Renal pelvis (tissue), 4 donors: ENCODE results near the gene RNASE1. TPM values are rescaled to one million over a fixed set of nuclear protein-coding genes. Genes with fewer than 3 reads are reported as not detected.
"Not testable (repeated sequence)": the region's sequence is repeated elsewhere in the genome, so short reads cannot be mapped to it uniquely, and the experiment has no call there.

Source experiments
- DNase-seq: peaks from one replicate; pipeline ENCODE4 v3.0.0-alpha.2; 2013
- polyA plus RNA-seq, 3 donors: library from polyadenylated mRNA; unstranded; fragments of 120-200 nt; gene quantifications; one replicate each; pipeline ENCODE4 v1.2.1, GENCODE V29; 2013; ENCODE audit not compliant: insufficient read length in 3 of 3

Gene RNASE1
- polyA plus RNA-seq, 3 donors, result 127 to 202 (median 145) TPM

DNA sequence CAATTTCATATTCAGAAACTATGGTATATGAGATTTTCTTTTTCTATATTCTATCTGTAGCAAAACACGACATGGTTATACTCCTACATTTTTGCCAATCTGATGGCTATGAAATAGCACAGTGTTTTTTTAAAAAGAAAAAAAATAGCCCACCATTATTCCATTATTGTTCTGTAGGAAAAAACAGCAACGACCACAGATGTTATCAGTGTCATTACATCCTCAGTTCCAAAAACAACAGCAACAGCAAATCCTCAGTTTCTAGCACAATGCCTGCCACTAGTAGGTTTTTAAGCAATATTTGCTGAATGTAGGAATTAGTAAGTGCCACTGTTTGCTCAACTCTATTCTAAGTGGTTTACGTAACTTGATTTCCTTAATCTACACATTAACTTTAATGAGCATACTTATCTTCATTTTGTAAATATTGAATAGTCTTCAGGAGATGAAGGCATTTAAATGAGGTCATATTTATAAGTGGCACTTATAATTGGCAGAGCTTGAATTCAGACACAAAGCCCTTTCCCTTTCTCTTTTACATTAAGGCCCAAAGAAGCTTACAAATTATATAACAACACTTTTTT is 13.3 kb downstream of the RNASE1 start:
- no peak for DNase-seq

- no peak for DNase-seq
Measured at GRCh38 chr14:20787025-20787424, 15.6 kb downstream of the RNASE1 start.

- peak; percentile 29 for DNase-seq
Measured at GRCh38 chr14:20782280-20782890, 20.3 kb downstream of the RNASE1 start.

DNA sequence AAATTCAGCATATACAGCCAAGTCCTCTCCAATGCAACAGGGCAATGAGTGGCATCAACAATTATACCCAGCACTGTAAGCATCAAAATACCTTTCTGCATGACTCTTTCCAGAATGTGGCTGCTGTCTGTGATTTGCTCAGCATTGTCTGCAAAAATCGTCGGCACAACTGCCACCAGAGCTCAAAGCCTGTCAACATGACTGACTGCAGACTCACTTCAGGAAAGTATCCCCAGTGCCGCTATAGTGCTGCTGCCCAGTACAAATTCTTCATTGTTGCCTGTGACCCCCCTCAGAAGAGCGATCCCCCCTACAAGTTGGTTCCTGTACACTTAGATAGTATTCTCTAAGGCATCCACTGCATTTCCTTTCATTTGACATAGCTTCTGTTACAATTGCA is 20.8 kb downstream of the RNASE1 start:
- no peak for DNase-seq

GRCh38 chr14:20775901-20776300 is 26.7 kb downstream of the RNASE1 start:
- no peak for DNase-seq

DNA sequence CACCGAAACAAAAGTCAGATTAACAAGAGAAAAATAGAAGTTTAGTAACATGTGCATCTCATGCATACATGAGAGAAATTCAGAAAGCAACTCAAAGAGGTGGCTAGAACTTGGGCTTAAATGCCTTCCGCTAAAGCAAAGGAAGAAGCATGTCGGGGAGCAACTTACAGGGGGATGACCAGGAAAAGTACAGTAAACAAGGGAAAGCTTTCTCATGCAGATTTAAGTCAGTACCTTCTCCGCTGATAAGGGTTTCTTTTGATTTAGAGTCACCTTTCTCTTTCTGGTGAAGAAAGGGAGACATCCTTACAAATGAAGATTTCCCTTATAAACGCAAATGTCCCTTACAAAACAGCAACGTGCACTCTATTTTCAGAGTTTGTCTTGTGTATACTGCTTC is 27.6 kb downstream of the RNASE1 start:
- DNase-seq, result no peak

DNA sequence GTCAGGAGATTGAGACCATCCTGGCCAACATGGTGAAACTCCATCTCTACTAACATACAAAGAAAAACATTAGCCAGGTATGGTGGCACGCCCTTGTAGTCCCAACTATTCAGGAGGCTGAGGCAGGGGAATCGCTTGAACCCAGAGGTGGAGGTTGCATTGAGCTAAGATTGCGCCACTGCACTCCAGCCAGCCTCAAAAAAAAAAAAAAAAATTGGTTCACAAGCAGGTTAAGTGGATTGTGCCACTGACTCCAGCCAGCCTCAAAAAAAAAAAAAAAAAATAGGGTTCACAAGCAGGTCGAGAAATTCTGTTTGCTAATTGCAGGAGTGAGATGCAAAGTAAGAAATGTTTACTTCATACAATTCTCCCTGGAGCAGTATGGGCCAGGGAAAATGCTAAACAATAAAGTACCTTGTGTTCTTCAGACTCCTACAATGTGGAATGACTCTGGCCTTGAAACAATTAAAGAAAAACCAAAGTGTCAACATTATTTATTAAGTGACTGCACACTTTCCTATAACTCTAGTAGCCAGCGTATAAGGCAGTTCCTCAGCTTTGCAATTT is 28.3 kb downstream of the RNASE1 start:
- DNase-seq, result no peak

GRCh38 chr14:20772650-20773049 is 30.0 kb downstream of the RNASE1 start:
- DNase-seq, result no peak

DNA sequence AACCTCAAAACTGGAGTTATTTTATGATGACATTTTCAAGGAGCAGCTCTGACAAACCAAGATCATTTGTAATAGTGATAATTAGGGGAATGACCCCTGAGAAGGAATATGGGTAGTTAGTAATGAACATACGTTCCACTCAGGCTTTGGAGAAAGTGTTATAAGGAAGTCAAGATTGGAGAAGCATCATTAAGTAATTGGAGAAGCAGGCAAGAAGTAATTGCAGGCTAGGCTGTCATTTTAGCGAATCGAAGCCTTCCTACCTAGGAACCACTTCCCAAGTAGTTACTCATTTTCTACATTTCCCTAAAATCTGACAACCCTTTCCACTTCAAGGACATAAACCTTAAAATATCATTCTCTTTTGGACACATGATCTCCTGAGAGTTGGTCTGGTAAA is 33.2 kb downstream of the RNASE1 start:
- DNase-seq, result no peak

DNA sequence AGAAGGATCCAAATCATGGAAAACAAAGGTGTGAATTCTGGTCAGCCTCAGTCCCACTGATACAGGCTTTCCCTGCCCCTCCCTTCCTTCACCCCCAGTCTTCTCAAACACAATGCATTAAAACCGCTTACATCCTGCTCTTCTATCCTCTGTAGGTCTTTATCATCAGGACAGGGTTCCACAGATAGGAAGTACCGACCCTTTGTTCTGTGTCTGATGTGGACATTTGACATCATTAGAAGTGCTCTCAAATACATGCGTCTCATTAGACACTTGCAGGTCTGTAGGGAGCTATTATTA is 34.1 kb downstream of the RNASE1 start:
- DNase-seq, result no peak

- no peak for DNase-seq
Measured at GRCh38 chr14:20760950-20761349, 41.7 kb downstream of the RNASE1 start.

DNA sequence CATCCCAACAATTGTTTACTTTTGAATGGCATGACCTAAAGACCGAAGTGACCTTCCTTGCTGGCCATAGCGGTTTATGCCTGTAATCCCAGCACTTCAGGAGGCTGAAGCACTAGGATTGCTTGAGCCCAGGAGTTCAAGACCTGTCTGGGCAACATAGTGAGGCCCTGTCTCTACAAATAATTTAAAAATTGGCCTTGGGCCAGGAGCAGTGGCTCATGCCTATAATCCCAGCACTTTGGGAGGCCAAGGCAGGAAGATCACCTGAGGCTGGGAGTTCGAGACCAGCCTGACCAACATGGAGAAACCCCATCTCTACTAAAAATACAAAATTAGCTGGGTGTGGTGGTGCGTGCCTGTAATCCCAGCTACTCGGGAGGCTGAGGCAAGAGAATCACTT is 43.2 kb downstream of the RNASE1 start:
- DNase-seq, result not testable (repeated sequence)

DNA sequence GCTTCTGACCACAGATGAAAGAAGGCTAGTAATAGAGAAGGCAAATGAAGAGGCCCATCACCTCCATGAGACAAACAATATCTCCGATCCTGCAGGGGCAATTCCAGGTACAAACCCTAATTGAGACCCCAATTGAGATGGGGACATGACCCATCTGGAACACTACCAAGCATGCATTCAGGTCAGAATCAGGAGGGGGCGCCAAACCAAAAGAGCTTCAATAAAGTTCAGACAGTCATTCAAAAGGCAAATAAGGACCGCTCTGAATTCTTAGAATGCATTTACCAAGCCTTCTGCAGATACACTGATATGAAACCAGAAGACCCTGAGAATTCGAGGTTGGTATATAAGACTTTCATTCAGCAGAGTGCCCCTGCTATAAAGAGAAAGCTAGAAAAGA is 44.7 kb downstream of the RNASE1 start:
- no peak for DNase-seq

DNA sequence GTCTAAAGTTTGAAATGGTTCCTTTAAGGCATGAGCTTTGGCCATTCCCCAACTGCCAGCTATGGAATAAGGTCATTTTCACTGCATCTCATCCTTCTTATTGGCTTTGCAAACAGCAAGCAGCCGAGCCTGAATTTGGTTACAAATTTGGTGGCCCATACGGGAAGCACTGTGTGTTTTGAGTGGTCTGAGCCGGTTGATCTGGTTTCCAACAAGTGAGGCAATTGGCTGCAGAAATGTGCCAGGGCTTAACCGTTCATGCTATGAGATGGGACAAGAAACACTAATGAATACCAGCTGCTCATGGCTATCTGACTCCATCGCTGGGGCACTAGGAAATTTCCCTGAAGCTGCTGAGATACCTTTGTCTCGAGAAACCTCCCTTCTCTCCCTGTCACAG is 47.6 kb downstream of the RNASE1 start:
- DNase-seq, result no peak

DNA sequence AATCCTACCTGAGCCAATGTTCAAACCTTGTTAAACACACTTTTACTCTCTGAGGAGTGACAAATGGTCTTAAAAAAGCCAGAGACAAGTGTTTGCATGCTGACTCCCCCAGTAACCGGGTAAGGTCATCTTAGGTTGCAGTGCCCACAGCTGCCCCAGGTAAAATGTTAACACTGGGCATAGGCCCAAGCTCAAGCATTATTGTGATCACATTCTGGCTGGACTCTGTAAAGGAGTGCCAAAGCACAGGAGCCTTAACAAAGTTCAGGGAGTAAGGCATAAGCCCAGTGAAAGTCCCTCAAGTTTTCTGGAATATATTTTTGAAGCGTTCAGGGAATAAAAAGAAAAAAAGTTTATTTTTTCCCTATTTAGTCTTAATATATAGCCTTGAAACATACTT is 48.3 kb downstream of the RNASE1 start:
- no peak for DNase-seq

DNA sequence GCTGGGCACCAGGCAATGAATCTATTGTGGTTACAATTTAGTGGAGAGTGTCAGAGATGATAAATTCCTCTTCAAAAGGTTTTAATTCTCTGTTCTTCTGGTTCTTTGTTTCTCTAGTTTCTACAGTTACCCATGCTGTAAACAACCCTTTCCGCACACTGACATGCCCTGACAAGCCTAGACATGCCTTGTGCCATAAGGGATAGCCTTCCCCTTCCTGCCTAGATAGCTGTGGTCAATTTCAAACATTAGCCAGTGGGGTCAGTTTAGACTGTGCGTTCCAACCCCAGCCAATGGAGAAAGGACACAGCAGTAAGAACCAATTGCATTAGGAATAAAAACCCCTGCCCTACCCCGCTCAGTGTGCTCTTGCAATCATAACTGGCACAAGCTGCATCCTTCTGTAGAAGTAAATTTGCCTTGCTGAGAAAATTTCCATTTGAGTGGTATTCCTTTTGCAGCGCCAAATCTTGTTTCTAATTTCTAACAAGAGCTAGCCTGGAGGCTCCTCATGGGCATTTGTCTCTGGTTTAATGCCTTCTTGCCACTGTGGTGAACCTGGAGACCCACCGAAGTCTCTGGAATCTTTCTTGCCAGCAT is 50.6 kb downstream of the RNASE1 start:
- no peak for DNase-seq

Other genes starting within 250 kb of the RNASE1 start
- gene RNASE9, start 241.8 kb downstream of the RNASE1 start, polyA plus RNA-seq, result not detected
- not detected for gene RNASE11, start 214.8 kb downstream of the RNASE1 start, polyA plus RNA-seq
- not detected for gene RNASE12, start 211.5 kb downstream of the RNASE1 start, polyA plus RNA-seq
- gene OR6S1, start 161.2 kb downstream of the RNASE1 start, polyA plus RNA-seq, result not detected
- 1 to 10 TPM; 1.3 to 4.4 (median 2.4) TPM for gene RNASE4, start 118.3 kb downstream of the RNASE1 start, polyA plus RNA-seq
- gene ANG, start 114.1 kb downstream of the RNASE1 start, polyA plus RNA-seq, result 1 to 10 TPM; 2.7 to 4.2 (median 3.4) TPM
- under 1 TPM in 2 of 3 donors, not detected in 1; 0.21 to 0.31 TPM for gene EDDM3A, start 57.0 kb downstream of the RNASE1 start, polyA plus RNA-seq
- gene EDDM3B, start 34.4 kb downstream of the RNASE1 start, polyA plus RNA-seq, result under 1 TPM in 1 of 3 donors, not detected in 2; 0.19 TPM
- gene RNASE6, start 21.6 kb downstream of the RNASE1 start, polyA plus RNA-seq, result 1 to 10 TPM; 5.2 to 6.8 (median 5.3) TPM
- 1 to 10 TPM in 1 of 3 donors, under 1 TPM in 2; 0.52 to 1.4 (median 0.77) TPM for gene RNASE3, start 88.5 kb upstream of the RNASE1 start, polyA plus RNA-seq
- gene RNASE2, start 152.6 kb upstream of the RNASE1 start, polyA plus RNA-seq, result 1 to 10 TPM; 1.3 to 2.5 (median 1.6) TPM
- 100 to 1,000 TPM in 2 of 3 donors, 10 to 100 TPM in 1; 87.2 to 130 (median 106) TPM for gene METTL17, start 187.1 kb upstream of the RNASE1 start, polyA plus RNA-seq
- gene SLC39A2, start 196.4 kb upstream of the RNASE1 start, polyA plus RNA-seq, result 1 to 10 TPM; 1.2 to 2.4 (median 2.2) TPM
- 100 to 1,000 TPM; 140 to 195 (median 161) TPM for gene NDRG2, start 222.2 kb upstream of the RNASE1 start, polyA plus RNA-seq
- 1 to 10 TPM; 3.1 to 4.2 (median 4.0) TPM for gene TPPP2, start 227.4 kb upstream of the RNASE1 start, polyA plus RNA-seq
- gene RNASE13, start 232.0 kb upstream of the RNASE1 start, polyA plus RNA-seq, result under 1 TPM; 0.40 to 0.93 (median 0.81) TPM
- gene RNASE7, start 239.5 kb upstream of the RNASE1 start, polyA plus RNA-seq, result 1 to 10 TPM in 1 of 3 donors, under 1 TPM in 2; 0.31 to 1.3 (median 0.83) TPM